DND-41 (cell line): ENCODE measurements around the gene MARCHF6.

Experiments
- CTCF ChIP-seq: IDR thresholded peaks from 2 replicates; pipeline ENCODE4 v1.5.1; 2012; ENCODE audit warnings: borderline replicate concordance, low read length, moderate library complexity, mild to moderate bottlenecking; ENCODE audit not compliant: poor library complexity, severe bottlenecking; ENCODE audit errors: extremely low read depth
- EZH2 ChIP-seq: IDR thresholded peaks from 3 replicates; pipeline ENCODE4 v1.6.1; 2012; ENCODE audit warnings: borderline replicate concordance, low read depth, mild to moderate bottlenecking, moderate library complexity, low read length, inconsistent platforms; ENCODE audit not compliant: severe bottlenecking

- TF ChIP-seq CTCF (no peak), EZH2 (no peak)
Measured at GRCh38 chr5:10400411-10400810, 46.9 kb downstream of the MARCHF6 start.
